Liver (tissue), 9 donors: ENCODE measurements around the gene NOTCH1. TPM values are rescaled to one million over a fixed set of nuclear protein-coding genes. Genes with fewer than 3 reads are reported as not detected.

Experiments
- DNase-seq: peaks from one replicate; pipeline ENCODE4 v3.0.0-alpha.2; 2017; ENCODE audit warnings: low spot score
- H3K27ac ChIP-seq, 2 donors: one replicate each; pipeline ENCODE4 v1.7.0; 2013; ENCODE audit warnings: inconsistent platforms in 2 of 2, low read length in 2 of 2, control low read depth in 1 of 2, low read depth in 1 of 2, mild to moderate bottlenecking in 1 of 2
- H3K27me3 ChIP-seq, 4 donors: one replicate each; pipeline versions ENCODE4 v1.6.1 to v1.7.0; 2013; ENCODE audit warnings: low read length in 3 of 4, inconsistent platforms in 1 of 4, mild to moderate bottlenecking in 1 of 4, moderate library complexity in 1 of 4; ENCODE audit not compliant: control insufficient read depth in 4 of 4, insufficient read depth in 4 of 4
- H3K36me3 ChIP-seq, 4 donors: one replicate each; pipeline versions ENCODE4 v1.6.1 to v1.7.0; 2013; ENCODE audit warnings: low read length in 3 of 4, mild to moderate bottlenecking in 3 of 4, low read depth in 1 of 4, moderate library complexity in 1 of 4; ENCODE audit not compliant: control insufficient read depth in 4 of 4, insufficient read depth in 3 of 4
- H3K4me1 ChIP-seq, 4 donors: one replicate each; pipeline versions ENCODE4 v1.6.1 to v1.7.0; 2013; ENCODE audit warnings: low read length in 3 of 4, mild to moderate bottlenecking in 3 of 4, moderate library complexity in 1 of 4; ENCODE audit not compliant: control insufficient read depth in 4 of 4, insufficient read depth in 4 of 4
- H3K4me3 ChIP-seq, 3 donors: one replicate each; pipeline versions ENCODE4 v1.6.1 to v1.7.0; 2013; ENCODE audit warnings: low read length in 3 of 3, control low read depth in 1 of 3, low read depth in 1 of 3, mild to moderate bottlenecking in 1 of 3
- H3K9ac ChIP-seq, 2 donors: one replicate each; pipeline ENCODE4 v1.7.0; 2013; ENCODE audit warnings: low read length in 2 of 2, mild to moderate bottlenecking in 2 of 2, moderate library complexity in 2 of 2, control low read depth in 1 of 2, low read depth in 1 of 2
- H3K9me3 ChIP-seq, 4 donors: one replicate each; pipeline versions ENCODE4 v1.6.1 to v1.7.0; 2013; ENCODE audit warnings: low read length in 3 of 4; ENCODE audit not compliant: control insufficient read depth in 4 of 4
- ATF3 ChIP-seq: IDR thresholded peaks from 2 replicates; pipeline ENCODE4 v1.6.1; 2016; ENCODE audit warnings: antibody characterized with exemption
- EGR1 ChIP-seq, 2 donors: IDR thresholded peaks; 2 replicates each; pipeline ENCODE4 v1.6.1; 2016 to 2018; ENCODE audit warnings: antibody characterized with exemption in 2 of 2, low read depth in 2 of 2
- FOXA1 ChIP-seq: IDR thresholded peaks from 2 replicates; pipeline ENCODE4 v1.6.1; 2016; ENCODE audit warnings: antibody characterized with exemption
- FOXA2 ChIP-seq: IDR thresholded peaks from 2 replicates; pipeline ENCODE4 v1.6.1; 2016; ENCODE audit warnings: antibody characterized with exemption
- GABPA ChIP-seq, 2 donors: IDR thresholded peaks in 1 of 2; conservative IDR thresholded peaks in 1 of 2; 2 replicates each; pipeline ENCODE4 v1.6.1; 2016; ENCODE audit warnings: antibody characterized with exemption in 2 of 2, mild to moderate bottlenecking in 1 of 2, moderate library complexity in 1 of 2
- HNF4A ChIP-seq, 2 donors: conservative IDR thresholded peaks; 2 replicates each; pipeline ENCODE4 v1.6.1; 2016; ENCODE audit warnings: antibody characterized with exemption in 2 of 2, mild to moderate bottlenecking in 2 of 2
- HNF4G ChIP-seq: IDR thresholded peaks from 2 replicates; pipeline ENCODE4 v1.6.1; 2016; ENCODE audit warnings: antibody characterized with exemption
- JUND ChIP-seq, 2 donors: IDR thresholded peaks; 2 replicates each; pipeline ENCODE4 v1.6.1; 2016; ENCODE audit warnings: antibody characterized with exemption in 2 of 2
- NR2F2 ChIP-seq: IDR thresholded peaks from 2 replicates; pipeline ENCODE4 v1.6.1; 2016; ENCODE audit warnings: antibody characterized with exemption
- RAD21 ChIP-seq, 2 donors: IDR thresholded peaks; 2 replicates each; pipeline ENCODE4 v1.6.1; 2016; ENCODE audit warnings: antibody characterized with exemption in 2 of 2, mild to moderate bottlenecking in 2 of 2
- RXRA ChIP-seq, 2 donors: IDR thresholded peaks; 2 replicates each; pipeline ENCODE4 v1.6.1; 2017 to 2018; ENCODE audit warnings: antibody characterized with exemption in 2 of 2, mild to moderate bottlenecking in 1 of 2
- SP1 ChIP-seq: IDR thresholded peaks from 2 replicates; pipeline ENCODE4 v1.6.1; 2018; ENCODE audit warnings: antibody characterized with exemption, mild to moderate bottlenecking
- TAF1 ChIP-seq: conservative IDR thresholded peaks from 2 replicates; pipeline ENCODE4 v1.6.1; 2016; ENCODE audit warnings: antibody characterized with exemption, mild to moderate bottlenecking
- YY1 ChIP-seq: IDR thresholded peaks from 2 replicates; pipeline ENCODE4 v1.6.1; 2016; ENCODE audit warnings: antibody characterized with exemption, mild to moderate bottlenecking
- WGBS: extraction: QIAGEN DNeasy Blood & Tissue Kit; methylation state at CpG from one replicate; pipeline ENCODE4 v1.1.7; 2013; 5-methylcytosine and 5-hydroxymethylcytosine counted together
- polyA plus RNA-seq, 2 donors: library from polyadenylated mRNA; stranded (reverse) in 1 of 2; unstranded in 1 of 2; fragments of 200-250 nt in 1 of 2; fragments of >200 nt in 1 of 2; fragmentation: Nextera tagmentation in 1 of 2; extraction: Ambion mirVana in 1 of 2; gene quantifications; one replicate each; pipeline versions ENCODE4 v1.2.1 to v1.2.3, GENCODE V29; 2013 to 2015
- total RNA-seq, 2 donors: library from RNA; depleted of rRNA; stranded (reverse); fragments of >200 nt; gene quantifications; one replicate each; pipeline ENCODE4 v1.2.3, GENCODE V29; 2014
- TF ChIP-seq, protein P1 (sequence below): IDR thresholded peaks from 2 replicates; pipeline ENCODE4 v1.6.1; 2016; ENCODE audit warnings: antibody characterized with exemption, mild to moderate bottlenecking
- TF ChIP-seq, protein P2 (sequence below): IDR thresholded peaks from 2 replicates; pipeline ENCODE4 v1.6.1; 2016; ENCODE audit warnings: antibody characterized with exemption
- TF ChIP-seq, protein P3 (sequence below): fragments of 150-350 bp; IDR thresholded peaks from 2 replicates; pipeline ENCODE4 v1.5.1; 2017; ENCODE audit warnings: improper control_type of control experiment, low read depth, low read length; ENCODE audit not compliant: missing input control
- TF ChIP-seq, protein P4 (sequence below): IDR thresholded peaks from 2 replicates; pipeline ENCODE4 v1.6.1; 2016; ENCODE audit warnings: antibody characterized with exemption
- donor health status: healthy.
- donor health status: healthy.
- donor health status: healthy.
- donor health status: healthy.
- donor health status: healthy.

The NOTCH1 gene
- total and polyA plus RNA-seq, 4 donors: 2.4 to 22.3 (median 8.5) TPM

- no peak for DNase-seq
- Histone ChIP-seq H3K27ac (no peak overlapping the region), H3K27me3 (no peaks in the 10 kb centered on the region), H3K9me3 (no peaks in the 10 kb centered on the region), H3K36me3 (peaks cover 53 to 98% (median 68%) of the 10 kb centered on the region in 4 donors), H3K4me3 (no peak overlapping the region), H3K4me1 (no peaks in the 10 kb centered on the region), H3K9ac (no peak overlapping the region)
- TF ChIP-seq, protein P1, sequence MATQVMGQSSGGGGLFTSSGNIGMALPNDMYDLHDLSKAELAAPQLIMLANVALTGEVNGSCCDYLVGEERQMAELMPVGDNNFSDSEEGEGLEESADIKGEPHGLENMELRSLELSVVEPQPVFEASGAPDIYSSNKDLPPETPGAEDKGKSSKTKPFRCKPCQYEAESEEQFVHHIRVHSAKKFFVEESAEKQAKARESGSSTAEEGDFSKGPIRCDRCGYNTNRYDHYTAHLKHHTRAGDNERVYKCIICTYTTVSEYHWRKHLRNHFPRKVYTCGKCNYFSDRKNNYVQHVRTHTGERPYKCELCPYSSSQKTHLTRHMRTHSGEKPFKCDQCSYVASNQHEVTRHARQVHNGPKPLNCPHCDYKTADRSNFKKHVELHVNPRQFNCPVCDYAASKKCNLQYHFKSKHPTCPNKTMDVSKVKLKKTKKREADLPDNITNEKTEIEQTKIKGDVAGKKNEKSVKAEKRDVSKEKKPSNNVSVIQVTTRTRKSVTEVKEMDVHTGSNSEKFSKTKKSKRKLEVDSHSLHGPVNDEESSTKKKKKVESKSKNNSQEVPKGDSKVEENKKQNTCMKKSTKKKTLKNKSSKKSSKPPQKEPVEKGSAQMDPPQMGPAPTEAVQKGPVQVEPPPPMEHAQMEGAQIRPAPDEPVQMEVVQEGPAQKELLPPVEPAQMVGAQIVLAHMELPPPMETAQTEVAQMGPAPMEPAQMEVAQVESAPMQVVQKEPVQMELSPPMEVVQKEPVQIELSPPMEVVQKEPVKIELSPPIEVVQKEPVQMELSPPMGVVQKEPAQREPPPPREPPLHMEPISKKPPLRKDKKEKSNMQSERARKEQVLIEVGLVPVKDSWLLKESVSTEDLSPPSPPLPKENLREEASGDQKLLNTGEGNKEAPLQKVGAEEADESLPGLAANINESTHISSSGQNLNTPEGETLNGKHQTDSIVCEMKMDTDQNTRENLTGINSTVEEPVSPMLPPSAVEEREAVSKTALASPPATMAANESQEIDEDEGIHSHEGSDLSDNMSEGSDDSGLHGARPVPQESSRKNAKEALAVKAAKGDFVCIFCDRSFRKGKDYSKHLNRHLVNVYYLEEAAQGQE: no peak
- TF ChIP-seq JUND (IDR thresholded peaks at IDR 0.05): no peak
- WGBS: 92% methylated on average over 28 of the region's 28 CpGs
Measured at GRCh38 chr9:136472640-136473353, 73.1 kb downstream of the NOTCH1 start.

- Histone ChIP-seq H3K36me3 (peaks cover 50 to 98% (median 70%) of the 10 kb centered on the region in 4 donors), H3K9me3 (no peaks in the 10 kb centered on the region), H3K4me1 (no peaks in the 10 kb centered on the region), H3K27ac (no peak overlapping the region), H3K9ac (no peak overlapping the region), H3K27me3 (no peaks in the 10 kb centered on the region), H3K4me3 (no peak overlapping the region)
- TF ChIP-seq HNF4G: no peak
- TF ChIP-seq FOXA2: no peak
- TF ChIP-seq EGR1 (IDR thresholded peaks at IDR 0.05; ENCODE audit: low read depth in 2 of 2): no peak
- no peak for TF ChIP-seq GABPA (IDR thresholded peaks at IDR 0.05 in 1 of 2, conservative IDR thresholded peaks at IDR 0.05 in 1 of 2)
- no peak for TF ChIP-seq ATF3
- TF ChIP-seq, protein P2, sequence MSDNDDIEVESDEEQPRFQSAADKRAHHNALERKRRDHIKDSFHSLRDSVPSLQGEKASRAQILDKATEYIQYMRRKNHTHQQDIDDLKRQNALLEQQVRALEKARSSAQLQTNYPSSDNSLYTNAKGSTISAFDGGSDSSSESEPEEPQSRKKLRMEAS: no peak
- no peak for TF ChIP-seq SP1
- TF ChIP-seq, protein P1: no peak
- TF ChIP-seq RAD21 (IDR thresholded peaks at IDR 0.05): no peak
- no peak for TF ChIP-seq NR2F2
- TF ChIP-seq TAF1: no peak
- TF ChIP-seq, protein P3, sequence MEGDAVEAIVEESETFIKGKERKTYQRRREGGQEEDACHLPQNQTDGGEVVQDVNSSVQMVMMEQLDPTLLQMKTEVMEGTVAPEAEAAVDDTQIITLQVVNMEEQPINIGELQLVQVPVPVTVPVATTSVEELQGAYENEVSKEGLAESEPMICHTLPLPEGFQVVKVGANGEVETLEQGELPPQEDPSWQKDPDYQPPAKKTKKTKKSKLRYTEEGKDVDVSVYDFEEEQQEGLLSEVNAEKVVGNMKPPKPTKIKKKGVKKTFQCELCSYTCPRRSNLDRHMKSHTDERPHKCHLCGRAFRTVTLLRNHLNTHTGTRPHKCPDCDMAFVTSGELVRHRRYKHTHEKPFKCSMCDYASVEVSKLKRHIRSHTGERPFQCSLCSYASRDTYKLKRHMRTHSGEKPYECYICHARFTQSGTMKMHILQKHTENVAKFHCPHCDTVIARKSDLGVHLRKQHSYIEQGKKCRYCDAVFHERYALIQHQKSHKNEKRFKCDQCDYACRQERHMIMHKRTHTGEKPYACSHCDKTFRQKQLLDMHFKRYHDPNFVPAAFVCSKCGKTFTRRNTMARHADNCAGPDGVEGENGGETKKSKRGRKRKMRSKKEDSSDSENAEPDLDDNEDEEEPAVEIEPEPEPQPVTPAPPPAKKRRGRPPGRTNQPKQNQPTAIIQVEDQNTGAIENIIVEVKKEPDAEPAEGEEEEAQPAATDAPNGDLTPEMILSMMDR: no peak
- TF ChIP-seq JUND (IDR thresholded peaks at IDR 0.05): no peak
- no peak for TF ChIP-seq YY1
- TF ChIP-seq, protein P4, sequence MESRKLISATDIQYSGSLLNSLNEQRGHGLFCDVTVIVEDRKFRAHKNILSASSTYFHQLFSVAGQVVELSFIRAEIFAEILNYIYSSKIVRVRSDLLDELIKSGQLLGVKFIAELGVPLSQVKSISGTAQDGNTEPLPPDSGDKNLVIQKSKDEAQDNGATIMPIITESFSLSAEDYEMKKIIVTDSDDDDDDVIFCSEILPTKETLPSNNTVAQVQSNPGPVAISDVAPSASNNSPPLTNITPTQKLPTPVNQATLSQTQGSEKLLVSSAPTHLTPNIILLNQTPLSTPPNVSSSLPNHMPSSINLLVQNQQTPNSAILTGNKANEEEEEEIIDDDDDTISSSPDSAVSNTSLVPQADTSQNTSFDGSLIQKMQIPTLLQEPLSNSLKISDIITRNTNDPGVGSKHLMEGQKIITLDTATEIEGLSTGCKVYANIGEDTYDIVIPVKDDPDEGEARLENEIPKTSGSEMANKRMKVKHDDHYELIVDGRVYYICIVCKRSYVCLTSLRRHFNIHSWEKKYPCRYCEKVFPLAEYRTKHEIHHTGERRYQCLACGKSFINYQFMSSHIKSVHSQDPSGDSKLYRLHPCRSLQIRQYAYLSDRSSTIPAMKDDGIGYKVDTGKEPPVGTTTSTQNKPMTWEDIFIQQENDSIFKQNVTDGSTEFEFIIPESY: no peak
- TF ChIP-seq HNF4A (conservative IDR thresholded peaks at IDR 0.05): no peak
- TF ChIP-seq FOXA1: no peak
- TF ChIP-seq RXRA (IDR thresholded peaks at IDR 0.05): no peak
- 95% methylated on average over 19 of the region's 19 CpGs for WGBS
- no peak for DNase-seq
Measured at GRCh38 chr9:136471802-136472487, 73.9 kb downstream of the NOTCH1 start.
